ENCODE data around the gene HMGXB3.
"Not testable (repeated sequence)": the region's sequence is repeated elsewhere in the genome, so short reads cannot be mapped to it uniquely, and the experiment has no call there.

The HMGXB3 gene

GRCh38 chr5:150042459-150042858 lies 41.9 kb downstream of the HMGXB3 start:
- no peak for DNase-seq (ENCODE audit: low read depth)

GRCh38 chr5:150043657-150044328 lies 43.3 kb downstream of the HMGXB3 start:
- in situ Hi-C loops (cut with HindIII; ENCODE audit: low sequenced_read_pairs), result no loop called here
- DNase-seq (ENCODE audit: low read depth), result no peak
- no peak overlapping the region for H3K4me3 ChIP-seq (ENCODE audit: low read depth, low read length)
- no peak for TF ChIP-seq CTCF (IDR thresholded peaks at IDR 0.05; ENCODE audit: low read depth, low read length, missing control alignments)

More at GRCh38 chr5:150042459-150042858, 41.9 kb downstream of the HMGXB3 start:
- in situ Hi-C loops (cut with HindIII; ENCODE audit: low sequenced_read_pairs), result no loop called here
- TF ChIP-seq CTCF (IDR thresholded peaks at IDR 0.05; ENCODE audit: low read depth, low read length, missing control alignments), result no peak
- no peak overlapping the region for H3K4me3 ChIP-seq (ENCODE audit: low read depth, low read length)

- TF ChIP-seq CTCF (IDR thresholded peaks at IDR 0.05; ENCODE audit: low read depth, low read length, missing control alignments), result no peak
- DNase-seq (ENCODE audit: low read depth), result peak; percentile 85
- in situ Hi-C loops (cut with HindIII; ENCODE audit: low sequenced_read_pairs), result no loop called here
- H3K4me3 ChIP-seq (ENCODE audit: low read depth, low read length), result no peak overlapping the region
Measured at GRCh38 chr5:150044329-150044681, 43.8 kb downstream of the HMGXB3 start.

- in situ Hi-C loops (cut with HindIII; ENCODE audit: low sequenced_read_pairs), result no loop called here
- TF ChIP-seq CTCF (IDR thresholded peaks at IDR 0.05; ENCODE audit: low read depth, low read length, missing control alignments), result no peak
- no peak overlapping the region for H3K4me3 ChIP-seq (ENCODE audit: low read depth, low read length)
- no peak for DNase-seq (ENCODE audit: low read depth)
Measured at GRCh38 chr5:150044712-150045111, 44.2 kb downstream of the HMGXB3 start.

GRCh38 chr5:150045549-150045948 lies 45.0 kb downstream of the HMGXB3 start:
- H3K4me3 ChIP-seq (ENCODE audit: low read depth, low read length), result no peak overlapping the region
- no peak for DNase-seq (ENCODE audit: low read depth)
- in situ Hi-C loops (cut with HindIII; ENCODE audit: low sequenced_read_pairs), result no loop called here
- TF ChIP-seq CTCF (IDR thresholded peaks at IDR 0.05; ENCODE audit: low read depth, low read length, missing control alignments), result no peak

DNA sequence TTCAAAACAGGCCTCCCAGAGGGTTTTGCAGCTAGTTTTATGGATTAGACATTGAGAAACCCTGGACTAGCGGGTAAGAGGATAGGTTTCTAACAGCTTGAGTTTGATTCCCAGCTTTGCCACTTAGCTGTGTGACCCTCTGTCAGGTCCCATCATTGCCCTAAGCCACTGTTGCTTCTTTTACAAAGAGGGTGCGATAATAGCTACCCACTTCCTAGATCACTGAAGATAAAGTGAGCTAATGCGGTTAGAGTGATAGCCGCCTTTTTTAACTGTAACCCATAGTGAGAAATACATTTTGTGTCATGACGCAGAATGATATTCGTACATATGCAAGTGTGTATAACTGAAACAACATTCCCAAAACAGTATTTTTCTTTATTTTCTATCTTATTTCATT lies 45.5 kb downstream of the HMGXB3 start:
- no peak overlapping the region for H3K4me3 ChIP-seq (ENCODE audit: low read depth, low read length)
- TF ChIP-seq CTCF (IDR thresholded peaks at IDR 0.05; ENCODE audit: low read depth, low read length, missing control alignments), result no peak
- in situ Hi-C loops (cut with HindIII; ENCODE audit: low sequenced_read_pairs), result no loop called here
- DNase-seq (ENCODE audit: low read depth), result no peak

- in situ Hi-C loops (cut with HindIII; ENCODE audit: low sequenced_read_pairs); H3K4me3 ChIP-seq (ENCODE audit: low read depth, low read length); DNase-seq (ENCODE audit: low read depth): not testable (repeated sequence)
Measured at GRCh38 chr5:150050172-150050811, 49.8 kb downstream of the HMGXB3 start.
